GM20431 (cell line): Measurements from ENCODE around the gene FOXK1.
"Not testable (repeated sequence)": the region's sequence is repeated elsewhere in the genome, so short reads cannot be mapped to it uniquely, and the experiment has no call there.

Source experiments
- in situ Hi-C: fragments of 300-500 bp; cut with MseI, MboI; formaldehyde crosslinking; loops from one replicate; pipeline ENCODE4 v1.15.0; 2020; ENCODE audit warnings: low sequenced_read_pairs; ENCODE audit not compliant: unreplicated experiment

Gene FOXK1

DNA sequence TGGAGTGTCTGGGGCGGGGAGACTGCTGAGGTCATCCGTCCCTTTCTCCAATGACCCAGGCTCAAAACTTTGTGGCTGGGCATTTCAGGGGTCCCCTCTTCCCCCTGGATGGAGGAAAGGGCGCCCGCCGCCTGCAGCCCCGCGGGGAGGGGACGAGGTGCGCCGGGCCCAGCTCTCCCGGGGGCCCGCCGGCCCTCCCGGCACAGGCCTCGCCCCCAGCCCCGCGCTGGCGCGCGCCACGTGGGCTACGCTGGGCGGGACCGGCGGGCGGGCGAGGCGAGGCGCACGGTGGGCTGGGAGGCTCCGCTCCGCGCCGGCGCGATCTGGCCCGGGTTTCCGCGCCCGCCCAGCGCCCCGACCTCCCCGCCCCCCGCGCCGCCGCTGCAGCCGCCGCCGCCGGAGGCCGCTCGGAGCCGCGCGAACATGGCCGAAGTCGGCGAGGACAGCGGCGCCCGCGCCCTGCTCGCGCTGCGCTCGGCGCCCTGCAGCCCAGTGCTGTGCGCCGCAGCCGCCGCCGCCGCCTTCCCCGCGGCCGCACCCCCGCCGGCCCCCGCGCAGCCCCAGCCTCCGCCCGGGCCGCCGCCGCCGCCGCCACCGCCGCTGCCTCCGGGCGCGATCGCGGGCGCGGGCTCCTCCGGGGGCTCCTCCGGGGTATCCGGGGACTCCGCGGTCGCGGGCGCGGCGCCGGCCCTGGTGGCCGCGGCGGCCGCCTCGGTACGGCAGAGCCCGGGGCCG, at the start of gene FOXK1:
FOXK1 (plus strand) TSS at position 410 of the 735 bp plus-strand sequence; CDS start at position 424, 14 bp downstream.
- in situ Hi-C loops = no loop called here

GRCh38 chr7:4633012-4633411, 49.1 kb upstream of the FOXK1 start:
- in situ Hi-C loops = no loop called here

GRCh38 chr7:4634166-4634565, 47.9 kb upstream of the FOXK1 start:
- in situ Hi-C loops = no loop called here

- in situ Hi-C loops = no loop called here
Observed at GRCh38 chr7:4638781-4639575, 43.1 kb upstream of the FOXK1 start.

GRCh38 chr7:4641091-4641666, 40.9 kb upstream of the FOXK1 start:
- in situ Hi-C loops = no loop called here

DNA sequence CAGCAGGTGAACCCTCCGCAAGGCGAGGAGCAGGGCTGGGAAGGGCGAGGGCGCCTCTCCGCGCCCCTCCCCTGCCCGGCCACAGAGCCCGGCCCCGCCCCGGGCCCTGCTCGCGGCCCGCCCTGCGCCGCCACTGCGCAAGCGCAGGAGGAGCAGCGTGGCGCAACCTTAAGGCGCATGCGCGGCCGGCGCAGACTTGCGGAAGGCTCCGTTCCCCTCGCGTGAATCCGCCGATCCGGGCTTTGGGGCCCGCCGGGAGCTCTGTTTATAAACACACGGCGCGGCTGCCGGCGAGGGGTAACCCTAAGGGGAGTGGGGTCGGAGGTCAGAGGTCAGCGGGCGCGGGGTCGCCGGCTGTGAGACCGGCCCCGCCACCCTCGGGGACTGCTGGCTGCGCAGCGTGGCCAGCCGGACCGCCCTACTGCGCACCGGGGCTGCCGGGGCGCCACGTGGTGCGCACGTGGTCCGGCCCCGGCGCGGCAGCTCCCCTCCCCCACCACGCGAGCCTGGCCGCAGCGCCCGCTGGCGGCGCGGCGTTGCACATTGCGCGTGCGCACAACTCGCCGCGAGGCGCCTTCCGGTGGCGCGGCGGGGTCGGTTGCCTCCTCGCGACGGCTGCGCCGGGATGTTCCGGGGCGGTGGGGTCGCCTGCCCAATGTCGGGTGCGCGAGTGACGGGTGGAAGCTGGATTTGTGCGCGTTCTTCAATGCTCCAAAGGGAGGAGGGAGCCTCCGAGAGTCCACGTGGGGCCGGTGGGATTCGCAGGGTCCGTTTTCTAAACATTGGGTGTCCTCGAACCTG, 40.2 kb upstream of the FOXK1 start:
- in situ Hi-C loops = no loop called here

DNA sequence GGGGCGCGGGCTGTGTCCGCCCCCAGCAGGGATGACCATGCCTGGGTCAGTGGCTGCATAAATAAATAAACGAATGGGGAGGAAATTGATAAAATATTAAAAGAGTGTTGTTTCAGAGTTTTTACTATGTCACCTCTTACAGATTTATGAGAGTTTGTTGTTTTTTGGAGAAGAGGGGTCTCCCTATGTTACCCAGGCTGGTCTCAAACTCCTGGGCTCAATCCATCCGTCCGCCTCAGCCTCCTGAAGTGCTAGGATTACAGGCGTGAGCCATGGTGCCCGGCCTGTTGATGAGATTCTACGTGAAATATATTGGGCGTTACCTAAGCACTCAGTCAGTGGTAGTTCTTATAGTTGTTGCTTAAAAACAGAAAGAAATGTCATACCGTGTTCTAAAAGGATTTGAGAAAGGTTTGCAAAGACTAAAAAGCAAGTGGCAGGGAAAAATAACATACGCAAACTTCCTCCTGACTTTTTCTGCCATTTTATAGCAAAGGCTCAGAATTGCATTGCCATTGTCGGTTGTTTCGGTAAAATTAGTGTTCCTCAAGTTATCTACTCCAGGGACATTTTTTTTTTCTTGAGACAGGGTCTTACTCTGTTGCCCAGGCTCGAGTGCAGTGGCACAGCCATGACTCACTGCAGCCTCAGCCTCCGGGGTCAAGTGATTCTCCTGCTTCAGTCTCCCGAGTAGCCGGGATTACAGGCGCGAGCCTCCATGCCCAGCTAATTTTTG, 39.5 kb upstream of the FOXK1 start:
- in situ Hi-C loops = no loop called here

- in situ Hi-C loops = not testable (repeated sequence)
Observed at GRCh38 chr7:4643204-4643471, 39.0 kb upstream of the FOXK1 start.

DNA sequence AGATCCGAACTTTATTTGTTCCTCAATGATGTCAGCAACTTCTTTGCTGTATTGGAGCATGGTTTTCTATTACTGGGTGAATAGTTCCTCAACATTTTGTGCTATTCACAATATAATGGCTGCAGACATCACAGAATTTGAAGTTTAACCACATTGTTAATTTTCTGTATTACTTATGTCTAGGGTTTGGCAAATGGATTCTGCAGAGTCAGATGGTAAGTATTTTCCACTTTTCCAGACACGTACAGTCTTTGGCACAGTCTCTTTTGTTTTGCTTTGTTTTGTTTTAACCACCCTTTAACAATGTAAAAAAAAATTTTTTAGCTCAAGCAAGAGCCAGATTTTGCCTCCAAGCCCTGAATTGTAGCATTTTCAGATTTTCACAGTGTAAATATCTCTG, 36.8 kb upstream of the FOXK1 start:
- in situ Hi-C loops = no loop called here

DNA sequence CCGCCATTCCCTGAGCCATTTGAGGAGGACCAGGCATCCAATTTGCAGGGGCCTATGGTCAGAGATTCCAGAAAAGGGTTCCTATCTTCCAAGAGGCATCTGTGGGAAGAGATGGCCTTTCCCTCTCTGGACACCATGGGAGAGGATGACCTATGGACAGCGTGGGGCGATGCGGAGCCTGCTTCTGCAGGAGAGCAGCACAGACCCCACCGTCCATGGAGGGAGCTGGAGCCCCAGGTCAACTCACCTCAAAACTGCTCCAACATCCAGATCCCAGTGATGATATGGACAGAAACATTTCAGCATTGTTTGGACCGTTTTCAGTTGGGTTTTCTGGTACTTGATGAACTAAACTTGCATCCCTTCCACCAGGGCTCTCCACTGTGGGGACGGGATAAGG, 34.0 kb upstream of the FOXK1 start:
- in situ Hi-C loops = no loop called here

GRCh38 chr7:4650433-4651047, 31.6 kb upstream of the FOXK1 start:
- in situ Hi-C loops = no loop called here

GRCh38 chr7:4653771-4654170, 28.3 kb upstream of the FOXK1 start:
- in situ Hi-C loops = no loop called here

- in situ Hi-C loops = no loop called here
Observed at GRCh38 chr7:4655311-4655710, 26.8 kb upstream of the FOXK1 start.

- in situ Hi-C loops = no loop called here
Observed at GRCh38 chr7:4655896-4656295, 26.2 kb upstream of the FOXK1 start.

GRCh38 chr7:4657640-4658417, 24.3 kb upstream of the FOXK1 start:
- in situ Hi-C loops = no loop called here

GRCh38 chr7:4659551-4660286, 22.4 kb upstream of the FOXK1 start:
- in situ Hi-C loops = no loop called here

GRCh38 chr7:4661871-4662270, 20.2 kb upstream of the FOXK1 start:
- in situ Hi-C loops = no loop called here
